CD4-positive, alpha-beta T cell treated with Interleukin-21 for 1 hour (primary cell): Measurements from ENCODE around the gene RPL5.

ENCODE experiments used
- DNase-seq: peaks from one replicate; pipeline ENCODE4 v3.0.0-alpha.2; 2020

RPL5 gene

DNA sequence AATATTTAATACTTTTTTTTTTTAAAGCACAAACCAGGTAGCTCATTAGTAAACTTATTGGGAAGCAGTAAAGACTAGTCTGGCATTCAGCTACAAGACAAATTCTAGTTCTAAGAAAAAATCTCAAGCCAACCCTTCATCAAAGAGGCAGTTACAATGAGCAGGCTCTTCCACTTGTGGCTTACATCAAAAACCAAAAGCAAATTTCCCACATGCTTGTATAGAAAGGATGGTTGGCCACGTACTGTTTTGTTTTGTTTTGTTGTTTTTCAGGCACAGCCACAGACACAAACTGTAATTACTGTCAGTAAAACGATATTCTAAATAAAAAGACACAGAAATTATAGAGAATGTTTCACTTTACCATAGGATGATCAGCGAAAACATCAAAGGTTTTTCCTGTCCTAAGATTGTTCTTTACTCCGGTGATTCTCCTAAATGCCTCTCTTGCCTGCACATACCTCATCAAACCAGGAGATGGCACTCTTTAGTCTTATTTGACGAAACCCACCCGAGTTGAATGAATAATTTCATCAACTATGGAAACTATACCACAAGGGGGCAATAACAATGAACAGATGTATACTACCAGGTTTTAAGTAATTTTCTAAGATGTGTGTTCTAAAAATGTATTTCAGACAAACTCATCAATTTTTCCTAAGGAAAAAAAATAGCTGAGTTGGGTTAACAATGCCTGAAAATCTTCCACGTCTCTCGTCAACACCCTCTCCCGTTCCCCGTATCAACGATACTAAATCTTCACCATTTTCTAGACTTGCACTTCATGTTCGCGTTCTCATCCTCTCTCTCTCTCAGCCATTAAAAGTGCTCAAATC, 26.9 kb downstream of the RPL5 start:
- peak; percentile 88 for DNase-seq

DNA sequence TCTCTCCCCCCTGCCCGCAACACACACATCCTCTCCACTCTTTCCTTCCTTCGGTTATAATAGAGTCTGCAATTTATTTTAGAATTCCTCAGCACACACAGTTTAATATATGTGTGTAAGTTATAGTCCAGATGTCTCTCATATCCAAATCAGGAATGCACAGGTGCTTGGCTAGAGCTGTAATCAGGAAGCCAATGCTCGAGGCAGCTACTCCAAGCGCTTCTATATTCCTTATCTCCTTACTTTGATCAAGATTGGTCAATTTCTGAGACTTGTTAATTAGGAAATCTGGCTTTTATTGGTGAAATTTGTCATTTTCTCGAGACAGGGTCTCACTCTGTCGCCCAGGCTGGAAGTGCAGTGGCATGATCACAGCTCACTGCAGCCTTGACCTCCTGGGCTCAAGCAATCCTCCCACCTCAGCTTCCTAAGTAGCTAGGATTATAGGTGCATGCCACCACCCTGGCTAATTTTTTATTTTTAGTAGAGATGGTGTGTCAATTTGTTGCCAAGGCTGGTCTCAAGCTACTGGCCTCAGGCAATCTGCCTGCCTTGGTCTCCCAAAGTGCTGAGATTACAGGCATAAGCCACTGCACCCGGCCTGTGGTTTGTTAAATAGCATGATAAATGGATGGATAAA, 27.7 kb downstream of the RPL5 start:
- no peak for DNase-seq

DNA sequence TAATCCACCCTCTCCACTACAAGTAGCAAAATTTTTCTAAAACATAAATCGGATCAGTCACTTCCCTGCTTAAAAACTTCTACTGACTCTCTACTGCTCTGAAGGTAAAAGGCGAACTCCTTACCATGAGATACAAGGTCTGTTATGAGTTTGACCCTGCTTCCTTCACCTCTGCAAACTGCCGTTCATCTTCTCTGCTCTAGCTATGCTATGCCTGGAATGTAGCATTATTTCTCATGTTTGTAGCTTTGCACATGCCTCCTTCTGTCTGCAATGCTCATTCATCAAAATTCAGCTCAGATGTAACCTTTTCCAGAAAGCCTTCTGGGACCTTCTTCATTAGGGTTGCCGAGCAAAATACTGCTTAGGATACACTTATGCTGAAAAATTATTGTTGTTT, 30.8 kb downstream of the RPL5 start:
- no peak for DNase-seq

DNA sequence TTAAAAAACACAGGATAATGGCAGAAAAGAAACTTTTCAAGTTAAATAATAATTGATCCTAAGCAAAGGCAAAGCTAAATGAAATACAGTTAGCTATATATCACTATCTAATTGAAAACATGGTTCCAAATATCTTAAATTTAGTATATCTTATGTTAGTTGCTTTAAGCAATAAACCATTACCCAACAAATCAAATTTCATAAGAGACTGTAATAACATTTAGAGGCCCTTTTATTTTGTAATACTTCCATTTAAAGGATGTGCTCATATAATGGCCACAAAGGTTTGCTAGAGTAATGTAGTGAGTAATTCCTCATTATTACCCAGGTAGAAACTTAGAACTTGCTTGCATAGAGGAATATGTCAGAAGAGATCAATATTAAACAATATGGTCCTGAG, 32.3 kb downstream of the RPL5 start:
- no peak for DNase-seq

DNA sequence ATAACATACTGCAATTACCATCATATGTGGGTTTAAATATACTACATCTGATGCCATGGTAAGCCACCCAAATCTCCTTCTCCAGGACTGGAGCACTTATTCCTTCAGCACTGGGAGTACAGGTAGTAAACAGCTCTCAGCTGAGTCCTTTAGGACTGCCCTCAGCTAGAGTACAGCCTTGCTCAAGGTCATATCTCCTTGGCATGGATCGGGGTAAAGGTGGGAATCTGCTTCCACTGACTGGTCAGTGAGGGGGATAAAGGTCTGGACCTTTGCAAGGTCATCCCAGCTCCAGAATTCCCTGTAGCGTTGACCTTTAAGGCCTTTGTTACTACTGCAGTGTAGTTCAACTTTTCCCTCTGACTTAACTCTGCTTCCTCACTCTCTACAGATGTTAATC, 38.8 kb downstream of the RPL5 start:
- no peak for DNase-seq

DNA sequence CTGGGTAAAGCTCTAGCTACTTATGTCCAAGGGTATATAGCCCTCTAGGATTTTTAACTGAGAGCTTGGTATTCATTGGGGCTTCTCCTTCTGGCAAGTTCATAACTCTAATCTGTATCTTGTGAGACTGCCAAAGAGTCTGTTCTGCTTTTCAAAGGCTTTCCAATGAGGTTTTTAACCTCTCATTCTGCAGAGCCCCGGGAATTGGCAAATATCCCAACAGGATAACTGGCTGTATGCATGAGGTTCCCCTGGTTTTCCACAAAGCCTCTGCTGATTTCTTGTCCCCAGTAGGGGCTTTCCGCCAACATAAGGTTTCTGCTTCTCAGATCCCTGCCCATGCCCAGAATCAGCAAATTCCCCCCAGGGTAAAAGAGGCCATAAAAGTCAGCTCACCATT, 40.9 kb downstream of the RPL5 start:
- DNase-seq = no peak

DNA sequence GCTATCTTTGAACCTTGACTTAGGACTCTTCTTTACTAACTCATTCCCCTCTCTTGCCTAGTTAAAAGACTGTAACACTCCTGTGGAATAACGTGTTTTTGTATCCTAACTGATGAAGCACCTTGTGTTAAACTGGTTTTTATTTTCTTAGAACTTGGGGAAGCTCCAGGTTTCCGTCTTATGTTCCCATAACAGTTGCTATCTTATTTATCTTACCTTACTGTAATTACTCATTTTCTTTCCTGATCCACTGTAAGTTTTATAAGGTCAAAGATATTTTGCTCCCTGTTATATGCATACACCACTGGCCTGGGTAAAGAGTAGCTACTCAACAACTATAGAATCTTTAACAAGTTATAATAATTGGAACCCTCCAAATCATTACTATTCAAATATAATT, 43.1 kb downstream of the RPL5 start:
- no peak for DNase-seq

DNA sequence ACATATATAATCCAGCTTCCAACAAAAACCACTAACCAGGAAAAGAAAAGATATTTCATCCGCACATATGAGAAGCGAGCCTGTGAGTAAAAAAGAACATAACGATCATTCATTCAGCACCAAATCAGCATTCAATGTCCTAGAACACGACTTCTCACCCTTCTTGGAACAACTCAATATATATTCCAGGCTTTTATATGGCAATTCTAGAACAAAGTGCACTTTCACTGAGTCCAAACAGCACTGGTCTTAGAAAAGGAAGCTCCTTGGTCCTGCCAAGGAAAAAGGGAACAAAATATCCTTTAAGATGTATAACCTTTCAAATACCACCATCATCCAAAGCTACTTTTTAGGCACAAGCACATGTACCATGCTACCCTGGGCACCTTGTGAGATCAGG, 44.5 kb downstream of the RPL5 start:
- DNase-seq = no peak

DNA sequence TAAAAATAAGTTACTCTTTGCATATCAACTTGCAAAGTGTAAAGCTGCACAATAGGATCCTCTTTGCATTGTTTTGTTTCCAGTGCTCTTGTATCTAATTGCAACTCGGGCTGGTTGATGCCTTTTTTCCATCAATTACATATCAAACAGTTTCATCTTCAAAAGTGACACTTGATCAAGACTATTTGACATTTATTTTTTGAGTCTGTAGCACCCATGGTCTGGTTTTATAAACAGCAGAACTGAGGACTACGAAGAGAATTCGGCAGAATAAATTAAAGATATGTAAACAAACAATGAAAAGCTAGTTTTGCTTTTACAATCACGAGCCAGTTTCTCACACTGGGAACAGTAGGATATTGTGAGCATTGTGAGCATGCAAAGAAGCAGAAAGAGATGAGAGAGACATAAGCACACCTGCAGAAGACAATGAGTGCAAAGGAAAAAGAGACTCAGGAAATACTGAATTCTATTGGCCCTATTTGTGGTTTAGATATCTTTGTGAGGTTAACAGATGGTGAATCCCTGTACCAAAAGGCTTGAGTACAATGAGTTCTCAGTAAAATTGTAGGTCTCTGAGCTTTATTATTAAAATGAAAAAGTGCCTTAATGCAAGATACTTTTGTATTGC, 45.4 kb downstream of the RPL5 start:
- peak; percentile 9 for DNase-seq

DNA sequence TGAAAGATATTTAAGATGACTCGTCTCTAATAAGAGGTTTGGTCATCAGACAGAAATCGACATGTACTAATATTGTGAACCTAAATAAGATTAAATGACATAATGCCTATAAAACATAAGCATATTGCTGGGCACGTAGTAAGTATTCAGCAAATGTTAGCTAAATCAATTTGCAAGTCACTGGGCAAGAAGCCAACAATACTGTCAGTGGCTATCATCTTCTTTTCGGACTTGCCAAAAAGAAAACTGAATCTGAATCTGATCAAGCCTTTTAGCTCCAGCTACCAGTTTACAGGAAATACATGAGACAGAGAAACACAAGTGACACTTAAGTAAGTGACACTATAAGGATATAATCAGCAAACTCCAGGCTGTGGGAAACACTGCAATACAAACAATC, 46.0 kb downstream of the RPL5 start:
- DNase-seq = peak; percentile 42

DNA sequence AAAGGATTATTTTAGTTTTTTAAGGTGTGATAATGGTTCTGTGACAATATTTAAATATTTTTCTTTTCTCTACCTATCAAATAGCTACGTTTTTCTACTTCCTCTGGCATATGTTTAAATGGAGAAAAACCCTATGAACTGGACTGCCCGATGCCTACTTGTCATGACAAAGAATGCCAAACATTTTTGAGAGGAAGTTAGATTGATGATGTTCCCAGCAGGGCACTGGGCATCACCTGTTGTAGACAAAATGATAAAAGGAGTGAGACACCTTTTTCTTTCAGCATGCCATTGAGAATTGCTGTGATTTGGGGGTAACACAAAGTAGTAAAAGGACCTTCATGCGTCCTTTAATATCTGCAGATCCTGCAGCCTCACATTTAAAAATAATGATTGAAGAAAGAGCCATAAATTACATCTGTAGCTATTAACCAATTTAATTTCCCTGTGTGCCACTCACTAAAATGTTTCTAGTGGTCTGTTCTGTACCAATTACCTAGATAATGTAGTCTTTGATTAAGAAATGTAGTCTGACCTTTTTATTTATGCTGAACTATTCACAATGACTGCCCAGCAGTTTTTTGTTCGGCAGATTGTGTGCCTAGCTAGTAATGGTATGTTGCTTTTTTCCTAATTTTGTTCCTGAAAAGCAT, 47.6 kb downstream of the RPL5 start:
- DNase-seq = no peak

DNA sequence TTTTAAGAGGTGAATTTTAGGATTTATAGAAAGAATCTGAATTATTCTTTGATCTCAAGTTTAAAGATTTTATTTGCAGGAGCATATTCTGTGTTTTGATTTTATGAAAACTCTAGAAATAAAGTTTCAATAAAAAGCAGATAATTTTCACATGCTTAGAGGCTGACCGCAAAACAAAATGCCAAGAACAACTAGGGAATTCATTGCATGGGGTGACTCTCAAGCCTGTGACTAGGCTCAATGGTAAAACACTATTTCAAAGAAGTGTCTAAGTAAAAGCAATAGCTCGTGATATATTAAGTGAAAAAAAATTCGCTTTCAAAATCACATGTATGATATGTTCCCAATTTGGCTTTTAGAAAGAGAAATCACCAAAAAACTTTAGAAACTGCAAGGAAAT, 49.6 kb downstream of the RPL5 start:
- DNase-seq = no peak

DNA sequence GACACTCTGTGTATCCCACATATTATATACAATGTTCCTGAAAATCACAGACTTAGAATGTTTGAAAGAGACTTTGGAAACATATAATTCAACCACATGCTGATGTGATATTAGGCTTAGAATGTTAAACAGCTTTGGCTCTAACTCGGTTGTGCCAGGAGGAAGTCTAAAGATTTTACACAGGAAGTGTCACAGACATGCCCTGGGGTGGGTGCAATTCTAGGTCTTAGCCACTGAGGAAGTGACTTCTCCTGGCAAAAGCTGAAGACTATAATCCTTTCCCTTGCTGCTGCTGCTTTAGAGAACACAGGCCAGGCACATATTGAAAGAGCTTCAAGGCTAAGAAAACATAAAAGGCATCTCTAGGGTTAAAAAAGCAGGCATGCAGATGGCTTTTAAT, 51.0 kb downstream of the RPL5 start:
- DNase-seq = peak; percentile 65

DNA sequence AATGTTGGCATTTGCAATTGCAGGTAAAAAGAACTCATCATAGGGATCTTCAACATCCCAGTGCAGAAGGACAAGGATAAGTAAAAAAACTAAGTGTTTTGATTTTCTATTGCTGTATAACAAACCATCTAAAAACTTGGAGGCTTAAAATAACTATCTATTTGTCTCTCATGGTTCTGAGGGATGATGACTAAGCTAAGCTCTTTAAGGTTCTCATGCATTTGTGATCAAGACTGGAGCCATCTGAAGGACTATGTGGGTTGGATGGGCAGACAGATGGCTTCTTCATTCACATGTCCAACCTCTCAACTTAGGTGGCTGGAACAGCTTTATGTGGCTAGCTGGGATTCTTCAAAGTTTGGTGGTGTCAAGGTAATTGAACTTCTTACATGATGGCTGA, 51.5 kb downstream of the RPL5 start:
- no peak for DNase-seq

DNA sequence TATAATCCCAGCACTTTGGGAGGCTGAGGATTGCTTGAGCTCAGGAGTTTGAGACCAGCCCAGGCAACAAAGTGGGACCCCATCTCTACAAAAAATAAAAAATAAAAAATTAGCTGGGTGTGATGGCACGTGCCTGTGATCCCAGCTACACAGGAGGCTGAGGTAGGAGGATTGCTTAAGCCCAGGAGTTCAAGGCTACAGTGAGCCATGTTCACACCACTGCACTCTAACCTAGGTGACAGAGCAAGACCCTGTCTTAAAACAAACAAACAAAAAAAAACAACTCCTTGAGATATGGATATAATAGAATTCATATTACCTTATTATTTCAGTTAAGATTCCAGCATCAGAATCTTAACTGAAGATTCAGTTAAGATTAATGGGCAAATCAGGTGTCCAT, 52.4 kb downstream of the RPL5 start:
- no peak for DNase-seq

DNA sequence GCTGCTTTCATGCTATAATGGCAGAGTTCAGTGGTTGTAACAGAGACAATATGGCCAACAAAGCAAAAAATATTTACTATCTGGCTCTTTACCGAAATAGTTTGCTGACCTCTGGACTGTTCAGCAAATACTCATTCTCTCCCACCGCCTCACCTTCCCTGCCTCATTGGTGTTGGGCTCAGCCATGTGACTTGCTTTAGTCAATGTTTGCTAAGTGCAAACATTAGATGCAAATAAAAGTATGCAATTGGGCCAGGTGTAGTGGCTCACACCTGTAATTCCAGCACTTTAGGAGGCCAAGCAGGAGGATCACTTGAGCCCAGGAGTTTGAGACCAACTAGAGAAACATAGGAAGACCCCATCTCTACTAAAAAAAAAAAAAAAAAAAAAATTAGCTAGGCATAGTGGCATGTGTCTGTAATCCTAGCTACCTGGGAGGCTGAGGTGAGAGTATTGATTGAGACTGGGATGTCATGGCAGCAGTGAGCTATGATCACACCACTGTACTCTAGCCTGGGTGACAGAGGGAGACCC, 55.1 kb downstream of the RPL5 start:
- DNase-seq = no peak

DNA sequence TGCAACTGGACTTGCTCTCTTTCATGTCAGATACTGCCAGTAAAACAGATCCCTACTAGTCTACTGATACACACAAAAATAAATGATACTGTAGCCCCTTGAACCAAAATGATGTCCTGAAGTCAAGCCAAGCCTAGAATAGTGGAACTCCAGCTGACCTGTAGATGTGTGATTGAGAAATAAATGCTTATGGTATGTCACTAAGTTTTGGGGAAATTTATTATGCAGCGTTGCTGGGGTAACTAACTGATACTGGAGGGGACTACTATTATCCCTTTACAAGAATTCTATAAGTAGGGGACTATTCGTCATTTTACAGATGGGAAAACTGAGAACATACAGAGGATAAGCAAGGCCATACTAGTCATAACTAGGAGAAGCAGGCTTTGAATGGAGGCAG, 55.6 kb downstream of the RPL5 start:
- no peak for DNase-seq
